ENCODE data around the gene RNF214.

DNA sequence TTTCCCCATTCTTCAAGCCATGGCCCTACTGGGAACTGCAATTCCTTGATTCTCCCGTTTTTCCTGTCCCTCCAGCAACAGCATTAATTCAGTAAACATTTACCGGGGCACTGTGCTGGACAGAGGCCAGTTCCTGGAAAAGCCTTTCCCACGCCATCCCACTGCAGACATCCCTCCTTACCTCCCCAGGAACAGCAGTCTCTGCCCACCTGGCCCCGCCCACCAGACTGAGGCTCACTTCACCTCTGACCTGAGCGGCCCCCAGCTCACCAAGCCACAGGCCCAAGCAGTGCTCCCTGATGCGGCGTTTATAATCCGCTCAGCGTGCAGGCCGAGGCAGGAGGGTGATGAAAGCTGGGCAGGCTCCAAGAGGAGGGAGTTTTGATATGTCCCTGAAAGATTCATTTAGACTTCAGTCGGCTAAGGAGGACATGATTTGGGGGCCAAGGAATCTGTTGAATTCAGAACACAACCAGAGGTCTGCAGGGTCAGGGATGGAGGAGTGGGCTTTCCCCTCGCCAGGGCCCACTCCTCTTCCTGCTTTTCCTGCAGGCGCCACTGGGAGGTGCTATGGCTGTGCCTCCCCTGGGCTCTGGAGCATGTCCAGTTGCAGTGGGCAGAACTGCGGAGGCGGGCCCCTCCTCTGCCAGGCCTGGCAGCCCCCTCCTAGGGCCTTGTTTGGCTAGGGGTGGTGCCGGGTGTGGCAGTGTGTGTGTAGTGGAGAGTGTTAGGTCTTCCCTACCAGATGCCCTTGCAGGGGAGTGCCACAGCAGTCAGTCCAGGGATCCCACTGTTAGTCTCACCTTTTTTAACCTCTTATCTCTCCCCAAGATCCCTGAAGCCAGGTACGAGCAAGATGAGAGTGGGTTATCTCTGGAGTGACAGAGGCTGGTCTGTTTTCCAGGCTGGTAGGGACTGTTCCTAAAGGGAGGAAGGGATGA, 34.7 kb upstream of the RNF214 start:
- TF ChIP-seq EZH2 (IDR thresholded peaks at IDR 0.05; ENCODE audit: low read length), result no peak
- TF ChIP-seq, protein P1, sequence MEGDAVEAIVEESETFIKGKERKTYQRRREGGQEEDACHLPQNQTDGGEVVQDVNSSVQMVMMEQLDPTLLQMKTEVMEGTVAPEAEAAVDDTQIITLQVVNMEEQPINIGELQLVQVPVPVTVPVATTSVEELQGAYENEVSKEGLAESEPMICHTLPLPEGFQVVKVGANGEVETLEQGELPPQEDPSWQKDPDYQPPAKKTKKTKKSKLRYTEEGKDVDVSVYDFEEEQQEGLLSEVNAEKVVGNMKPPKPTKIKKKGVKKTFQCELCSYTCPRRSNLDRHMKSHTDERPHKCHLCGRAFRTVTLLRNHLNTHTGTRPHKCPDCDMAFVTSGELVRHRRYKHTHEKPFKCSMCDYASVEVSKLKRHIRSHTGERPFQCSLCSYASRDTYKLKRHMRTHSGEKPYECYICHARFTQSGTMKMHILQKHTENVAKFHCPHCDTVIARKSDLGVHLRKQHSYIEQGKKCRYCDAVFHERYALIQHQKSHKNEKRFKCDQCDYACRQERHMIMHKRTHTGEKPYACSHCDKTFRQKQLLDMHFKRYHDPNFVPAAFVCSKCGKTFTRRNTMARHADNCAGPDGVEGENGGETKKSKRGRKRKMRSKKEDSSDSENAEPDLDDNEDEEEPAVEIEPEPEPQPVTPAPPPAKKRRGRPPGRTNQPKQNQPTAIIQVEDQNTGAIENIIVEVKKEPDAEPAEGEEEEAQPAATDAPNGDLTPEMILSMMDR (optimal IDR thresholded peaks at IDR 0.05 in 1 of 3, IDR thresholded peaks at IDR 0.05 in 1 of 3, conservative IDR thresholded peaks at IDR 0.05 in 1 of 3; ENCODE audit: extremely low read depth in 1 of 3, insufficient read depth in 2 of 3, low read length in 3 of 3), result peak; percentile 40 to 62 (median 50)

Data from keratinocyte (primary cell).